ENCODE results near the gene ISM2.

- TF ChIP-seq, protein P1, sequence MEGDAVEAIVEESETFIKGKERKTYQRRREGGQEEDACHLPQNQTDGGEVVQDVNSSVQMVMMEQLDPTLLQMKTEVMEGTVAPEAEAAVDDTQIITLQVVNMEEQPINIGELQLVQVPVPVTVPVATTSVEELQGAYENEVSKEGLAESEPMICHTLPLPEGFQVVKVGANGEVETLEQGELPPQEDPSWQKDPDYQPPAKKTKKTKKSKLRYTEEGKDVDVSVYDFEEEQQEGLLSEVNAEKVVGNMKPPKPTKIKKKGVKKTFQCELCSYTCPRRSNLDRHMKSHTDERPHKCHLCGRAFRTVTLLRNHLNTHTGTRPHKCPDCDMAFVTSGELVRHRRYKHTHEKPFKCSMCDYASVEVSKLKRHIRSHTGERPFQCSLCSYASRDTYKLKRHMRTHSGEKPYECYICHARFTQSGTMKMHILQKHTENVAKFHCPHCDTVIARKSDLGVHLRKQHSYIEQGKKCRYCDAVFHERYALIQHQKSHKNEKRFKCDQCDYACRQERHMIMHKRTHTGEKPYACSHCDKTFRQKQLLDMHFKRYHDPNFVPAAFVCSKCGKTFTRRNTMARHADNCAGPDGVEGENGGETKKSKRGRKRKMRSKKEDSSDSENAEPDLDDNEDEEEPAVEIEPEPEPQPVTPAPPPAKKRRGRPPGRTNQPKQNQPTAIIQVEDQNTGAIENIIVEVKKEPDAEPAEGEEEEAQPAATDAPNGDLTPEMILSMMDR (IDR thresholded peaks at IDR 0.05) = no peak
- TF ChIP-seq NR3C1 (IDR thresholded peaks at IDR 0.05) (no peak), BHLHE40 (IDR thresholded peaks at IDR 0.05; ENCODE audit: low read depth, low read length) (no peak), POLR2A (IDR thresholded peaks at IDR 0.05; ENCODE audit: low read length) (no peak), RCOR1 (IDR thresholded peaks at IDR 0.05; ENCODE audit: low read depth, low read length) (no peak), CHD4 (IDR thresholded peaks at IDR 0.05; ENCODE audit: borderline replicate concordance) (no peak), REST (IDR thresholded peaks at IDR 0.05) (no peak), SREBF2 (IDR thresholded peaks at IDR 0.05) (no peak), RARB (CRISPR knock-in tag; IDR thresholded peaks at IDR 0.05) (no peak), ZSCAN20 (CRISPR knock-in tag; IDR thresholded peaks at IDR 0.05) (no peak), MYC (IDR thresholded peaks at IDR 0.05; ENCODE audit: borderline replicate concordance, low read length) (no peak)
- TF ChIP-seq, protein P2, sequence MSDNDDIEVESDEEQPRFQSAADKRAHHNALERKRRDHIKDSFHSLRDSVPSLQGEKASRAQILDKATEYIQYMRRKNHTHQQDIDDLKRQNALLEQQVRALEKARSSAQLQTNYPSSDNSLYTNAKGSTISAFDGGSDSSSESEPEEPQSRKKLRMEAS (IDR thresholded peaks at IDR 0.05) = no peak
These were observed 23.0 kb downstream of the ISM2 start for GRCh38 chr14:77475432-77476115.
